ENCODE results near the gene SLFN12L. TPM values are rescaled to one million over a fixed set of nuclear protein-coding genes. Genes with fewer than 3 reads are reported as not detected.
A peak's percentile ranks its signal among the peaks of the same experiment; 100 is the strongest.
"Not testable (repeated sequence)": the region's sequence is repeated elsewhere in the genome, so short reads cannot be mapped to it uniquely, and the experiment has no call there.

Gene SLFN12L
- total RNA-seq, 1 experiment from 2014 or later = not detected

DNA sequence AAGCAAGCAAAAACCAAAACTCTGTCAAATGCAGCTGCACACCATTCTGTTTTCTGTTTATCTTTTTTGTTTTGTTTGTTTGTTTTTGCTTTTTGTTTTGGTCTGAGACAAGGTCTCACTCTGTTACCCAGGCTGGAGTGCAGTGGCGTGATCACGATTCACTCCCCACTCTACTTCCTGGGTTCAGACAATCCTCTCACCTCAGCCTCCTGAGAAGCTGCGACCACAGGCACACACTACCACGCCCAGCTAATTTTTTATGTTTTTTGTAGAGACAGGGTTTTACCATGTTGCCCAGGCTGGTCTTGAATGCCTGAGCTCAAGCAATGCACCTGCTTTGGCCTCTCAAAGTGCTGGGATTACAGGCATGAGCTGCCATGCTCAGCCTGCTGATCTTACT lies 69.7 kb downstream of the SLFN12L start:
- no peak for DNase-seq (ENCODE audit: low read depth, low spot score)
- in situ Hi-C loops (cut with HindIII; ENCODE audit: low pct_unique_long_range_greater_than_20kb, low sequenced_read_pairs) = no loop called here

DNA sequence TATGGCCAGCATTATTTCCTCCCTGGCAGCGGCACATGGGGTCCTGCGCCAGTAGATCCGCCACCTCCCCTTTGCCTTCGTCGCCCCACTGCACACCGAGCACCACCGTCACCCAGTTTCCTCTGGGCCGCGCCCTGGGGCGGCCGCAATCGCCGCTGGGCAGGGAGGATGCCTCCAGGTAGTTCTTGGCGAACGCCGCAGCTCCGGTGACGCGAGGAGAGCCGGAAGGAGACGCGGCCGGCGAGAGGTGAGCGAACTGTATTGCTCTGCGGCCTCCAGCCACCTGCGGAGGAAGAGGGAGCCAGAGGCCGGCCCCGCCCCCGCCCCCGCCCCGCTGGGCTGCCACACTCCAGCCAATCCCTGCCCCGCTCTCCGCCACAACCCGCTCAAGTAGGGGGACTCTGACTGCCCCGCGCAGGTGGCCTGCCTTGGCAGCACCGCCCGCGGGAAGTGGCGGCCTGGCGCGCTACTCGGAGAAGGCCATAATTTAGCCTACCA lies 77.1 kb downstream of the SLFN12L start:
- in situ Hi-C loops (cut with HindIII; ENCODE audit: low pct_unique_long_range_greater_than_20kb, low sequenced_read_pairs) = no loop called here
- DNase-seq (ENCODE audit: low read depth, low spot score) = no peak

DNA sequence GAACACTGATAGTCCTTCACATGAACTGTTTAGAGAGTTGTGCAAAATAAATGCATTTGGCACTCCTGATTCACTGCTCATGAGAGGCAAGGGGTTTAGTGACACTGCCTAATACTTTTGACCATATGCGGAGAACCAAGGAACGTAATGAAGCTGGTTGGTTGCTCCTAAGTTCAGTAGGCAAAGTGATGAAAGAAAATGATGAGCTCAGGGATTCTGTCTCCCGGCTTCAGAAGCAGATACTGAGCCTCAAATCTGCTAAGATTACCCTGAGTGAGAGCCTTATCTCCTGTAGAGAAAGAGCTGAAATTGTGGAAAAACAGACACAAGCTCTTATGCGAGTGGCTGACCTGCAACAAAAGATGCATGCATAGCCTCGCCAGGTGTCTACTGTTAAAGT lies 83.4 kb downstream of the SLFN12L start:
- in situ Hi-C loops (cut with HindIII; ENCODE audit: low pct_unique_long_range_greater_than_20kb, low sequenced_read_pairs); DNase-seq (ENCODE audit: low read depth, low spot score): not testable (repeated sequence)

DNA sequence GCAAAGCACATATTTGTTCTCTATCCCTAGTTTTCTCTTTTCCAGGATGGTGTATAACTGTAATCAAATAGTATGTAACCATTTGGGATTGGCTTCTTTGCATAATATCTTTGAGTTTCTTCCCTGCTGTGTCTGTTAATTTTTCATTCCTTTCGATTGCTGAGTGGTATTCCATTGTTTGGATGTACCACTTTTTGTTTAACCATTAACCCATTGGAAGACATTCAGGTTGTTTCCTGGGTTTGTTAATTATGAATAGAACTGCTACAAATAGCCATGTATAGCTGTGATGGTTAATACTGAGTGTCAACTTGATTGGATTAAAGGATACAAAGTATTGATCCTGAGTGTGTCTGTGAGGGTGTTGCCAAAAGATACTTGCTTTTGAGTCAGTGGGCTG lies 84.3 kb downstream of the SLFN12L start:
- no peak for DNase-seq (ENCODE audit: low read depth, low spot score)
- in situ Hi-C loops (cut with HindIII; ENCODE audit: low pct_unique_long_range_greater_than_20kb, low sequenced_read_pairs) = no loop called here

DNA sequence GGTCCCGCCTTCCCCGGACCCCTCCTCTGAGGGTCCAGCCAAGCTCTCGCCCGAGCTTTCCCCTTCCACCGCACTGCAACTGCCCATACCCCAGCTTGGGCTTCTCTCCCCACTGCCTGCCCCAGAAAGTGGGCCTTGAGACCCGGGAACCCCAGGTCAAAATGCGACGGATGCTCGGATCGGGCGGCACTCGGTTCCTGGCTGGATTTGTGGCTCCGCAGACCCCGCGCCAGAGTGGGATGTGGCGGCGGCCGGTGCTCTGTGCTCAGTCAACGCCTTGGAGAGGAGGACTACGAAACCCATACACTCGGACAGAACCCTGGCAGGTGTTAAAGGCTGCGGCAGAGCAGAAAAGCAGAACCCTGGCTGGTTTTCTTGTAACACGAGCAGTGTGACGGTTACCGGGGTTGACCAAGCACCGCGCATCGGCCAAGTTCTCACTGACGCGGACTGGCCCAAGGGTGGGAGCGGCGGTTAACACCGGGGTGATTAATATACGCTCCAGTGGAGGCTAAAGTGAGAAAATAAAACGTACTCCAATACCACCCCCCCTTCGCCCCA lies 88.0 kb downstream of the SLFN12L start:
- no peak for DNase-seq (ENCODE audit: low read depth, low spot score)
- in situ Hi-C loops (cut with HindIII; ENCODE audit: low pct_unique_long_range_greater_than_20kb, low sequenced_read_pairs) = loop anchor here (25.0 kb wide), 1 partner anchor 137 kb away; no protein-coding TSS in a partner anchor

DNA sequence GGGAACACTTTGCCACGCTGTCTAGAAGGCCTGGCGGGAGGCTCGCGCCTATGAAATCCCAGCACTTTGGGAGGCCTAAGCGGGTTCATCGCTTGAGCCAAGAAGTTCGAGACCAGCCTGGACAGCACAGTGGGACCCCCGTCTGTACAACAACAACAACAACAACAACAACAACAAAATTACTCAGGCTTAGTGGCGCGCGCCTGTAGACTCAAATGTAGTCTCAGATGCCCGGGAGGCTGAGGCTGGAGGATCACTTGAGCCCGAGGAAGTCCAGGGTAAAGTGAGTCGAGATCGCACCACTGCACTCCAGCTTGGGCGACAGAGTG lies 88.6 kb downstream of the SLFN12L start:
- no peak for DNase-seq (ENCODE audit: low read depth, low spot score)
- in situ Hi-C loops (cut with HindIII; ENCODE audit: low pct_unique_long_range_greater_than_20kb, low sequenced_read_pairs) = loop anchor here (25.0 kb wide), 1 partner anchor 137 kb away; no protein-coding TSS in a partner anchor

DNA sequence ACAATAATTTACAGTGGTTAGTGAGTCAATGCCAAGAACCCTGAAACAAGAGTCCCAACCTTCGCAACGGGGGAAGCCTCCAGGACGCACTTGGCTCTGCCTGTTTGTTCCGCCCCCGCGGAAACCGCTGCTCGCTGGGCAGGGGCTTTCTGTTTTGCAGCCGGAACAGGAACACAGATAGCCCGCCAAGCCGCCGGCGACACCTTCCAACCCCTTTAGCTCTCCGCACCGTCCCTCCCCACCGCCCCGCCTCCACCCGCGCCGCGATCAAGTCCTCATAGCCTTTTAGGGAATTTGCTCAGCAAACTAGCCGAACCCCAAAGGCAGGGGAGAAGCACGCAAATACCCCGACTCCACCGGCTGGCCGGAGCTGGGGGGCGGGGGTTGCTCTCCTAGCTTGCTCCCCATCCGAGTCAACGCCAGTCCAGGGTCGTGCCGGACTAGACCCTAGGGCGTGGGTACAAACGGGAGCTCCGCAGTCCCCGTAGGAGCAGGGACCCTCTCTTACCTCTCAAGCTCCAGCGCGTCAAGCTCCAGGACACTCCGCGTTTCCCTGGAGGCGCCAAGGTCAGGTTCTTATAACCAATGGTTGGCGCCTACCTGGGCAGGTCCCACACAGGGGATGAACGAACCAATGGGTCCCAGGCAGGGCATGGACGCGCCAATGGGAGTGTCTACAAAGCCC lies 89.1 kb downstream of the SLFN12L start, which contains the start of gene SLFN13:
TSS of gene SLFN13 (minus strand) at position 553 of the 685 bp plus-strand sequence. CDS start 3,086 bp downstream, outside the sequence.
- in situ Hi-C loops (cut with HindIII; ENCODE audit: low pct_unique_long_range_greater_than_20kb, low sequenced_read_pairs) = loop anchor here (25.0 kb wide), 1 partner anchor 136 kb away; no protein-coding TSS in a partner anchor
- DNase-seq (ENCODE audit: low read depth, low spot score) = no peak

DNA sequence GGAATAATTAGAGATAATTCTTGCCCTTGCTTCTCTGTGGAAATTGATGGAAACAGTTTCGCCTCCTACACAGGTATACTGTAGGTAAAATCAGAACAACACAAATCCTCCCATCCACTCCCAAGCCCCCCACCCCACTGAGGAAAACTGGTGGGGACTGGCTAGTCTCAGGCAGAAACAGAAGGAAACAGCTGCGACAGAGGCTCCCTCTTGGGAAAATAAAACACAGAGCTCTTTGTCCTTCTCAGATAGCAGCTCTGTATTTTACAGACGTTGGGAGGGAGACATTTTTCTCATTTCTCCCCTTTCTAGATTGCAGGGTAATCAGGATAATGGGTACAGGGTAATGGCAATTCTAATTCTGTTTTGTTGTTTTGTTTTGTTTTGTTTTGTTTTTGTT lies 90.0 kb downstream of the SLFN12L start:
- in situ Hi-C loops (cut with HindIII; ENCODE audit: low pct_unique_long_range_greater_than_20kb, low sequenced_read_pairs) = loop anchor here (25.0 kb wide), 1 partner anchor 135 kb away; no protein-coding TSS in a partner anchor
- peak; percentile 26 for DNase-seq (ENCODE audit: low read depth, low spot score)

DNA sequence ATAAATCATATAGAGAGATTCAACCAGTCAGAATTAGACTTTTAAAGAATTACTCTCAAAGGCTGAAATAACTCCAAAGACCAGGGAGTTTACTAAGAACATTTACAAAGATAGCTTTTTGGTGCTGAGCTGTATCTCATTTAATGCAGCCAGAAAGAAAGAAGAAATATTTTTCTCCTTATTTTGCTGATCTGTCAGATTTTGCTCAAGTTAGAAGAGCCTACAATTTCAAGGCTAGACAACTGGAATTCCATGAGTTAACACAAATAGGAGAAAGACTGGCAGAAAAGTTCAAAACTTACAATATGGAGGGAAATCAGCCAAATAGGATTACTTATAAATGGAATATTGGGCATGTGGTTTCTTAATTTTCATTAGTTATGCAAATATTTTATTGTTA lies 99.0 kb downstream of the SLFN12L start:
- in situ Hi-C loops (cut with HindIII; ENCODE audit: low pct_unique_long_range_greater_than_20kb, low sequenced_read_pairs) = loop anchor here (25.0 kb wide), 1 partner anchor 126 kb away; no protein-coding TSS in a partner anchor
- DNase-seq (ENCODE audit: low read depth, low spot score) = no peak

DNA sequence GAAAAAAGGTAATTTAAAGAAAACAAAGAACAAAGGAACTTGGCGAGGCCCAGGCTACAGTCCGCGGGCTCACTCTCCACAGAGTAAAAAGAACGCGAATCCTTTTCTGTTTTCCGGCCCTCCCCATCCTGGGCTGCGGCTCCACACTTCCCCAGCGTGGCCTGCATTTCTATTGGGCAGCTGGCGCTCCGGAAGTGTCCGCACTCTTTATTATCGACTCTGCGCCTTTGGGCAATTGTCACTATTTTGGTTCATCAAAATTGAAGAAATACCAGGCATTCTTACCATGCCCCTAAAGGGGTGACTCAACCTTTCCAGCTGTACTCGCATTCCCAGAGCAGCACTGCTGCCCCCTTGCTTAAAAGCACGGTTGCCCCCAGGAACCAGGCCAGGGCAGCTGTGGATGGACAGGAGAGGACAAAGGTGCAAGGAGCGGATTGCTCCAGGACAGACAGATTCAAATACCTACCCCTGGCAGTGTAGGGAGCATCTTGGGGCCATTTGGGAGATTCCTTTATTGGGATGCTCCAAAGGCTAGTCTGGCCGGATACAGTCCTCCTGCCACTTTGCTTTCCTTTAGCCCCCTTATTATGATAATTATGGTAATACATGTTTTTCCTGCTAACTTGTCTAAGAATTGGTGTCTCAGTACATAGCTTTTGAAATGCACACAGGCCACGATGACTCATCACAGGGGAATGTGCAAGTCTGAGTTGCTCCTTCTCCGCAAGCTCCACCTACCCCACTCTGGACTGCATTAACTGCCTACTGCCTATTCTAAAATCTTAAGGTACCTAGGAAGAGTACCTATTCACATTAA lies 104.2 kb downstream of the SLFN12L start:
- in situ Hi-C loops (cut with HindIII; ENCODE audit: low pct_unique_long_range_greater_than_20kb, low sequenced_read_pairs) = loop anchor here (25.0 kb wide), 1 partner anchor 121 kb away; no protein-coding TSS in a partner anchor
- DNase-seq (ENCODE audit: low read depth, low spot score) = peak; percentile 87

DNA sequence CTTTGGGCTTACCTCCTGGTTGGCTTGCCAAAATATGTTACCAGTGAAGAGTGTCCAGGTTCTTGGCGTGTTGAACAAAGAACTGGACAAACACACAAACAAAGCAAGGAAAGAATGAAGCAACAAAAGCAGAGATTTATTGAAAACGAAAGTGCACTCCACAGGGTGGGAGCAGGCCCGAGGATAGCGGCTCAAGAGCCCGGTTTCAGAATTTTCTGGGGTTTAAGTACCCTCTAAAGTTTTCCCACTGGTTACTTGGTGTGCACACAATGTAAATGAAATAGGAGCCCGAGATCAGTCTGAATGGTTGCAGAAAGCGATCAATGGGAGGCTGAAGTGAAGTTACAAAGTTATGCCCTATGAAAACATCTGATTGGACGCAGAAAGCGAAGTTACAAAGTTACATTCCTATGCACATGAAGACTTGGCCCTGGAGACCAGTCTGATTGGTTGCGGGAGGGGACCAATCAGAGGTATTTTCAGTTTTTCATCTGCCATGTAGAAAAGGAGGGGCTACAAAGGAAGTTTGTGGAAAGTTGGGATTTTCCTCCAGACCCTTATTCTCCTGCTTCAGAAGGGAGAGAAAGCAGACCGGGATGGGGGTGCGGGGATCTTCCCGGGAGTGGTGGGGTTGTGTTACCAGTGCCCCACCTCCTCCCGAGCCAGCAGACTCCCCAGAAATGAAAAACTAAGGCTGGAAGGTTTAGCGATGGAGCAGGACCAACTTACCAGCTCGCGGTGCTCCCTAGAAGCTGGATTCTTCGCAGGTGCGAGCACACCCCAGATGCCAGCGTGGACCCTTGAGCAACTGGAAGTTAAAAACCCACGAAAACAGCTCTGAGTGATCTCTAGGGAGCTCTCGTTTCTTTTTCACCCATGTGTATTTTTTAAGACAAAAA lies 105.1 kb downstream of the SLFN12L start, which contains the start of gene SLFN12:
TSS of gene SLFN12 (minus strand) at position 325 of the 899 bp plus-strand sequence. CDS start 9,472 bp downstream, outside the sequence.
- in situ Hi-C loops (cut with HindIII; ENCODE audit: low pct_unique_long_range_greater_than_20kb, low sequenced_read_pairs) = loop anchor here (25.0 kb wide), 1 partner anchor 120 kb away; no protein-coding TSS in a partner anchor
- peak; percentile 82 for DNase-seq (ENCODE audit: low read depth, low spot score)

DNA sequence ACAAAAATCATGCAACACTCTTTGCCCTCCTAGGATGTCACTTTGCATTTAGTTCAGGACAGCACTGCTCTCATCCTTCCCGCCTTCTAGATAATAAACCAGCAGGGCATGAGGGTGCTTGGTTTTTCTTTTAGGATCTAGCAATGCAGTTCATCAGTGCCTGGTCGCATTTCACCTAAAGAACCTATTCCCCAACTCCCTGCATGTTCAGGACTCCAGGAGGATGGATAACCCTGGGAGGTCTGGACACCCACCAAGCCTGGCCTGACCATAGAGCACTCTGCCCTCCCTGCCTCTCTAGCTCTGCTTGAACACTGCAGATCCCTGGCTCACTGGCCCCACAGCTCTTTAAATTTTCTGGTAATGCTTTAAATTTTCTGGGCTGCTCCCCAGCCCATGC lies 107.8 kb downstream of the SLFN12L start:
- DNase-seq (ENCODE audit: low read depth, low spot score) = no peak
- in situ Hi-C loops (cut with HindIII; ENCODE audit: low pct_unique_long_range_greater_than_20kb, low sequenced_read_pairs) = loop anchor here (25.0 kb wide), 1 partner anchor 117 kb away; no protein-coding TSS in a partner anchor

DNA sequence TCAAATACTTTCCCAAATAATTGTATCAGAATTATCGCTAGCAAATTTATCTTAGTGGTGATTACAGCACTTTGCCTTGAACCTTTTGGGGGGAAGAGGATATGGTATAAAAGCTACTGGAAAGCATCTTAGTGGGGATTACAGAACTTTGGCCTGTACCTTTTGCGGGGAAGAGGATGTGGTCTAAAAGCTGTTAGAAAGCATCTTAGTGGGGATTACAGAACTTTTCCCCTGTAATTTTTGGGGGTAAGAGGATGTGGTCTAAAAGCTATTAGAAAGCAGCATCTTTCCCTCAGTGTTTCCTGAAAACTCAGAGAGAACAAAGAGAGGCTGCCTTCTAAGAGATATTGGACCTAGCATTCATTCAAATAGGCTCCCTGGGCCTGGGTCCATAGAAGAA lies 109.2 kb downstream of the SLFN12L start:
- DNase-seq (ENCODE audit: low read depth, low spot score) = no peak
- in situ Hi-C loops (cut with HindIII; ENCODE audit: low pct_unique_long_range_greater_than_20kb, low sequenced_read_pairs) = loop anchor here (25.0 kb wide), 1 partner anchor 116 kb away; no protein-coding TSS in a partner anchor

DNA sequence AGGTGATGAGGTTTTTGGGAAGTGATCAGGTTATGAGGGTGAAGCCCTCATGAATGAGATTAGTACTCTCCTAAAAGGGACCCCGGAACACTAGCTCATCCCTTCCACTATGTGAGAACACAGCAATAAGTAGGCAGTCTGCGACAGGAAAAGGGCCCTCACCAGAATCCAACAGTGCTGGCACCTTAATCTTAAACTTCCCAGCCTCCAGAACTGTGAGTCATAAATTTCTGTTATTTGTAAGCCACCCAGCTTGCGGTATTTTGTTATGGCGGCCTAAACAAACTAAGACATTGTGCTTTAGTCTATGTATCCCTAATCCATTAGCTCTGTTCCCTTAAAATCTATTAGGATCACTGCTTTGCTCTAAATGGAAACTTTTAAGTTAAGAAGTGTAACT lies 113.7 kb downstream of the SLFN12L start:
- no peak for DNase-seq (ENCODE audit: low read depth, low spot score)

More for the DNA sequence above, 113.7 kb downstream of the SLFN12L start:
- in situ Hi-C loops (cut with HindIII; ENCODE audit: low pct_unique_long_range_greater_than_20kb, low sequenced_read_pairs) = no loop called here
